Measurements from ENCODE around the gene LY86.

- TF ChIP-seq POLR2A (IDR thresholded peaks at IDR 0.05; ENCODE audit: low read depth, low read length) (no peak), MYC (IDR thresholded peaks at IDR 0.05; ENCODE audit: low read depth, low read length) (no peak)
Measured at GRCh38 chr6:6577735-6578134, 10.8 kb upstream of the LY86 start.
